HG03439 (cell line): ENCODE measurements around the gene SLC4A4.

Source experiments
- ATAC-seq: cut with Tn5 transposase; IDR thresholded peaks from one replicate; pipeline ENCODE4 v1.9.1; 2021; ENCODE audit warnings: mild to moderate bottlenecking, moderate library complexity; ENCODE audit not compliant: unreplicated experiment

SLC4A4 gene

DNA sequence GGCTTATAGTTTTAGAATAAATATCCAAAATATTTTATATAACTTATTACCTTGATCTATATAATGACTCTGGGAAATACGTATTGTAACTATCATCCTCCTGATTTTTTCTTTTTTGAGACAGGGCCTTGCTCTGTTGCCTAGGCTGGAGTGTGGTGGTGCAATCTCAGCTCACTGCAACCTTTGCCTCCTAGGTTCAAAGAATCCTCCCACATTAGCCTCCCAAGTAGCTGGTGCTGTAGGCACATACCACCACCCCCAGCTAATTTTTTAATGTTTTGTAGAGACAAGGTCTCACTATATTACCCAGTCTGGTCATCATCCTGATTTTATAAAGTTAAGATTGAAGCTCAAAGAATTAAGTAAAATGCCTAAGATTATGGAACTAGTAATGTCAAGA, 193.6 kb downstream of the SLC4A4 start:
- no peak for ATAC-seq

DNA sequence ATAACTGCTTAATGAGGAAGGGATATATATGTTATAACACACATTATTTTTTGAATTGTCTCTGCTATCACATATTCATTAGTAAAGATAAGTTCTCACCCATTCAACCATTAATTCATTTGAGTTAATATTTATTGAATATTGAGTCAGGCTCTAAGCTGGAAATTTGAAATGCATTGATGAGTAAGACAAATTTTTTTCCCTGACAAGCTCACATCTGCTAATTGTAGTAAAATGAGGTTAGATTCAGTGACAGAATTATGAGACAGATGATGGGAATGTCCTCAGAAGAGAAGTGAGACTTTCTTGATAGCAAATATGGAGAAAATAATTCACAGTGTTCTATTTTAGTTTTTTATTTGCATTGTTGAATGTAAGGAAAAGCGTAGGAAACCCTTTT, 194.3 kb downstream of the SLC4A4 start:
- no peak for ATAC-seq

DNA sequence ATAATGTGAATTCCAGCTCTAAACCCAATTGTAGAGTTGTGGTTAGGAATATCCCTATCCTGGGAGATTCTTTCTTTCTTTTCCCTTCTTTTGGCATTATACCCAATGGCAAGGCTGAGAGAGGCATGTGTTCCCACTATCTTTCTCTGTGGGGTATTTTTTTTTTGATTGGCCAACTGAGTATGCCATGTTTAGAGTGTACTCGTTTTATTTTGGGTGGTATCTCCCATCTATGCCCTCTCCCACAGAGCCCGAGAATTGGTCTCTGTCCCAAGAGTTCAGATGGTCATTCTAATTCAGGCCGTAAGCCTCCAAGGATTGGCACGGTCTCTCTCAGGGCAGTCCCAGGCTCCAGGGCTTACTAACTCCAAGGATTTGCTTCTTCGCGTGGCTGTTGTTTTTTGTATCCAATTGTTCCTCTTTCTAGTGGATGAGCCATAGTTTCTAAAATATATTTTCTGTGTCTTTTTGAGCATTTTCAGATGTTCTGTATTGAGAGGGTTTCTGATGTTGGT, 198.8 kb downstream of the SLC4A4 start:
- no peak for ATAC-seq

DNA sequence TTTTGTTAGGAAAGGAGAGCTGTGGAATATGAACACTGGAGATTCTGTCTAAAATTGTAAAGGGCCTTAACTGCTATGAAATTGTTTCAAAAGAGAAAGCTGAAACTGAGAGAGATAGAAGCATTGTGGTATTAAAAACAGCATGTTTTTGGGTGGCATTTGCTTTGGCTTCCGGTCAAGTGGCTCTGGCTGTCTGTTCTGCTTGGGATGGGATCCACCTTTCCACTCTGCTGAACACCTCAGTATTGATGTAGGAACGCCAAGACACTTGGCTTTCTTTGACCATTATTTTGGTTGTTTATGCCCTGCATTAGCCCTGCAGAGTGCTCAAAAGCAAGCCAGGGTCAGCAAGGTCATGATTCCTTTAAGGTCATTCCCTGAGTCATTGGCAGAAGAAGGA, 199.7 kb downstream of the SLC4A4 start:
- no peak for ATAC-seq

DNA sequence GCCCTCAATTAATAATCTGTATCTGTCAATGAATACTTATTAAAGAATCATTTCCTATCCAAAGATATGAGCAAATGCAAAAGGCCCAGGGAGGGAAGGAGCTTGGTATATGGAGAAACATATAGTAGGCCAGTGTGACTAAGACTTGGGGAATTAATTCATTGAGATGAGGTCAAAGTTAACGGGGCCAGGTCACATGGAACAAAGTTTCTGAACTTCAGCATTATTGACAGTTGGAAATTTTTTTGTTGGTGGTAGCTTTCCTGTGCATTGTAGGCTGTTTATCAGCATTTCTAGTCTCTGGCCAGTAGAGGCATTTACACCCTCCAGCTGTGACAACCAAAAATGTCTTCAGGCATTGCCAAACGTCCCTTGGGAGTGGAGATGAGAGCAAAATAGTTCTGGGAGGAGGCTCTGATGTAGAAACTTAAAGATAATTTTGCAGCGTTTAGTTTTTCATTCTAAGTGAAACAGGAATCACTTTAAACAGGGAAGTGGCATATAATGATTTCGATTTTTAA, 202.0 kb downstream of the SLC4A4 start:
- no peak for ATAC-seq

DNA sequence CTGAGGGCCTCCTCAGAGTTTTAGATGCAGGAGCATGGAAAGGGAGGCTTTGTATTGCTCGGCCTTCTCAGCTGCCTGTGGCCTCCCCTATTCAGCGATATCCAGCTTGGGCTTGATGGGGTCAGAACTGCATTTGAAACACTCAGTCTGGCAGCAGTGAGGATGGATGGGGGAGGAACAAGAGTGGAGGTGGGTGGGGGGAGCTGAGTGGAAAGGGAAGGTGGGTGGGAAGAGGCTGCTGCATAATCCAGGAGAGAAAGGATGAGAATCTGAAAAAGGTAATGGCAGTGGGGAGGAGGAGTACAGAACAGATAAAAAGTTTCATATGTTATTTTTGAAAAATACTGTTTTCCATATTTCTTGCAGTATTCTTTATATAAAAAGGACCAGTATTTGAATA, 202.7 kb downstream of the SLC4A4 start:
- ATAC-seq: no peak

DNA sequence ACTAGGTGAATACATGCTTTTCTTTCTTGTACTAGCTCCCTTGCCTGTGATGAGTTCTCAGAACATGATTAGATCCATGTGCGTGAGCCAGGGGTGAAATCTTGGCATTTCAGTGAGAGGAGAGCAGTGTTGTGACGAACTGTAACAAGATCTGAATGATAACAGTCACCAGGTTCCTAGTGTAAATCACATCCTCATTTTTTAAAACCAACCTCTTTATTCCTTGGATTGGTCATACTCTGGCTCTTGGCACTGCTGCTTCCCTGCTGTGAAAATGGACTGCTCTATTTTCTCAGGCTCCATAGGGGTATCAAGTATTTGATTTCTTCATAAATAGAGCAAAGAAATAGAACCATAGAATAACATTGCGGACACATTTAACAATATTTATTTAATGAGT, 206.3 kb downstream of the SLC4A4 start:
- no peak for ATAC-seq

DNA sequence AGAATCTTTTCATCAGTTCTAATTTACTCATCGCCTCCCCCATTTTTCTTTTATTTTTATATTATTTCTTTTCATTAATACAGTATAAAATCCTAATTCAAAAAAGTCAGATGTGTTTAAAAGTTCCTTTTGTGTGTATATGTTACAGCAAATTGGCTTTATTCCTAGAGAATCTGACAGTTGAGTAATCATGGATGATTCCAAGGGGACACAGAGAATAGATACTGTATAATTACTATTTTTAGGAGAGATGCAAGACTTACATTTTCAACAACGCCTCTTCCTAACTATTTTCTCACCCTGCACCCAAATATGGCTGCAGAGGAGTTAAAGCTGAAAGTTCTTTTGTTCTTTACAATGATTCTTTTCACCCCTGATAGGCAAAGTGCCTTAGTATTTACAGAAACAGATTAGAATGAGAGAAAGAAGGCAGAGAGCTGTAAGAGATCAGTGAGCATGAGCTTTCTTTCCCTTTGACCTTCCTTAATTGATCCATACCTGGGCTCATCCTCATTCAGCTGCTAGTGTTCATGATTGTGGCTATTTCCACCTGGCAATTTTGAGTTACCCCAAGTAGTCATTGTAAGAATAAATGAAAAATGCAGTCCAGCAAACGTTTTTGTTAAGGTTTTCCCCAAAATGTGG, 210.8 kb downstream of the SLC4A4 start:
- ATAC-seq: no peak

DNA sequence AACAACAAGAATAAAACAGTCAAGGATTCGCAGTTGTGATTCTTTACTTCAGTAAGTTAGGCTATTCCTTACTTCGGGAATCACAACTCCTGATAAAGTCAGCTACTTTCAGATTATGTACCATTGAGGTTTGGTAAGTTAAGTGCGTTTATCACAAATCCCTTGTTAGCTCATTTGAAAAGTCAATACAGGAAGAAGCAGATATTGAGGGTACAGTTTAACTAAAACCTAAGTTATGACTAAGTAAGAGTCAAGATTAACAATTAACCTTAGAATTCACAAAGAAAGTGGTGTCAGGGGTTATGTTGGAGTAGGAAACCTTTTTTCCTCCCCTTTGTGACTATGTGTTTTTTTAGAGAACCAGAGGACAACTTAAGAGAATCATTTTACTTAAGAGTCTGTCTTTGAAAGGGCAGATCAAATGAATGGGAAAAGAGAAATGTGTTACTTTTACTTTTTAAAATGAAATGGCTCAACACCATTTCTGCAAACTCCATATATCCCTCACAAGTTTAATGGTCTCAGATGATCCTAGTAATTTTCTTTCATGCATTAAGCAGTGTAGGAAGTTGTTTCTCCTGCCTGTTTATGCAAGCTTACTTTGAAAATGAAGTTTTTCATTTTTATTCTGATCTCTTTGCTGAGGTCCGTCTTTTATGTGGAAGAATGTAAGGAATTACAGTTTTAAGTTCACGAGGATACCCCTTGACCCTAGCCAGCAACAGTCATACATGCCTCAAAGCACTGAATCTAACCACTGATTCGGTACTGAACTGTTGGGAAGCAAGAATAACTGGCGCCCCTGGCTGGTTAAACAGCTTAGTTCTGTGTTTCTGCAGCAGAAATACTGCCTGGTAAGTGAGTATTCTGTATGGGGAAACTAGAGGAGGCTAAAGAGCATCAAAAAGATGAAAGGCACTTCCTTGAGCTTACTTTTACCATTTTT, 211.7 kb downstream of the SLC4A4 start:
- ATAC-seq: no peak

DNA sequence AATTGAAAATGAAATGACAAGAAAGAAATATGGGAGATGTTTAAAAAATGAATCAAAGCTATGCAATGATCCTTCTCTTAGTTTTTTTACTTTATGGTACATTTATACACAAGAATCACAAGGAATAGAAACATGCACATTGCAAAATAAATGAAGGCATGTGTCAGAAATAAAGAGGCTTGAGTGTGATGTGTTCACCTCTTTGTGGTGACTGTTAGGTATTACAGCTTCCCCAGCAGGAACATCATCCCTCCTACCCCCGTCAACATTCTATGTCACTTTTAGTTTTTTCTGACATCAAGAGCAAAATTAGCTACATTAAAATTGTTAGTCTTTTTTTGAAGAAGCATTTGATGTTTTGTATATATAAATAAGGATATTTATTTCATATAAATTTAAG, 214.8 kb downstream of the SLC4A4 start:
- no peak for ATAC-seq

DNA sequence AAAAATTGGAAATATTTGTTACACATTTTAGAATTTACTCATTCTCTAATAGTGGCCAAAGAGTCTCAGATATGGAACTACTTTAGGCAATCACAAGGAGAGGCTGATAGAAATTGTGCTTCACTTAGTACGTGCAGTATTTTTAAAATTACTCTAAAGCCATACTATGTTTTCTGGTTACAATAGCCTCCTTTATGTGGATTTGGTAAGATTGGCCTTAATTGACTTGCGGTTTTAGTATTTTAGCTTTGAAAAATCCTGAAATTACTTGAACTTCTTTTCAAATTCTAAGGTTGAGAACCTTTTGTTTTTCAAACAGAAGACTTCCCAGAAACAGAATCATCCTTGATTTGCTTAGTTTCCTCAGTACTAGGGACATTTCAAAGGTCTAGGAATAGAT, 215.2 kb downstream of the SLC4A4 start:
- ATAC-seq: no peak

DNA sequence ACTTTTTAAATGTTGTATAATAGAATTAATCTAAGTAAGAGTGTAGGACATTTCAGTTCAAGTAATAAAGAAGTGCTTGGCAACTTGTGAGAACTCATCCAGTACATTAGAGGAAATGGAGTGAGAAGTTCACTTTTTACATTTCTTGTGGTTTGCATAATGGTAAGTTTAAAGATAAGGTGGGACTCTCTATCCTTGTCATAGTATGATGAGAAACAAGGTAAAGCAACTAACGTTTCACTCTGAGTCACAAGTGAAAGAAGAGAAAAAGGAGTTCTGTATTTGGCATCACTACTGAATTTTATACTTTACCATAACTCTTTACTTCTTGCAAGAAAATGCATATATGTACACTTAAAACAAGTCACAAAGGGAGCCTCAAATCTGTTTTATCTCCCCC, 219.4 kb downstream of the SLC4A4 start:
- peak; percentile 86 for ATAC-seq

DNA sequence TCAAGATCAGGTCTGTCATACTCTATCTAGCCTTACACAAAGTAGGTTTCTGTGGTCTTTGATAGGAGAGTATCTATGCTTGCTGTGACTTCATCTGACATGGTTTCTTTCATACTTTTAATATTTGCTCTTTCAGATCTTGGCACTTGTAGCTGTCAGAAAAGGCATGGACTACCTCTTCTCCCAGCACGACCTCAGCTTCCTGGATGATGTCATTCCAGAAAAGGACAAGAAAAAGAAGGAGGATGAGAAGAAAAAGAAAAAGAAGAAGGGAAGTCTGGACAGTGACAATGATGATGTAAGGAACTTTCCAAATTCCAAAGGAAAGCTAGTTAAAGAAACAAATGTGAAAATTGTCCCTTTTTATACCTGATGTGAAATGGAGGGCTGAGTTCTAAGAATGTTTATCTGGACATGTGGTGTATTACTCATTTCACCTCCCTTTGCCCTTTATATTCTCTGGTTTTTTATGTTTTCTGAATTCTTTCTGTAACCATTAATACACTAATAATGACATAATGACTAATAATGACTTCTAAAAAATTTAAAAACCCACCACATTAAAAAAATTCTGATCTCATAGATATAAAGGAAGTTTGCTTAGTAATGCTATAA, 221.2 kb downstream of the SLC4A4 start:
- no peak for ATAC-seq

DNA sequence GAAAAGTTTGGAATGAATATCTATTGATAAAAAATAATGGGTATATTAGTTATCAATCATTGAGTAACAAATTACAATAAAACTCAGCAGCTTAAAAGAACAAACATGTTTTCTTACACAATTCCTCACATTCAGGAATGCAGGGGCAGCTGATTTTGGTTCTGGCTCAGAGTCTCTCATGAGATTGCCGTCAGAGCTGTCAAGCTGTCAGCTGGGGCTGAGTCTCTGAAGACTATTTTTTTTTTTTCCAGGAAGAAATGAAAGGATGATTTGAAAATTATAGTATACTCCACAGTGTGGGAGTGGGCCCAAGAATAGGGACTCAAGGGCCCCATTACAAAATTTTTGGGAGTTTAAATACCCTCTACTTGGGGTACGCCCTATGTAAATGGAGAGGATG, 226.0 kb downstream of the SLC4A4 start:
- ATAC-seq: no peak

DNA sequence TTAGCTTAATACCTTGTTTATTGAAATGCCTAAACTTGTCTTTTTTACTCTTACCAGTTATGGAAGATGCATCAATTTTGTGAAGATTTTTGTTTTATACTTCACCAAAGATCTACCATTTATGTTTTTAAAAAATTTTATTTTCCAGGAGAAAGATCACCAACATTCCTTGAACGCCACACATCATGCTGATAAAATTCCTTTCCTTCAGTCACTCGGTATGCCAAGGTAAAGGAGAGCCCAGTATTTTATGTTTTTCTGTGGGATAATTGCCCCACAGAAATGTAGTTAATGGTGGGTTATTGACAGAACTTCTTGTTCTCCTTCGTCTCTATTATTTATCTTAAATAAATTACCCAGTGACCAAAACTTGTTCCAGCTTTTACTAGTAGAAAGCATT, 228.0 kb downstream of the SLC4A4 start:
- ATAC-seq: no peak

DNA sequence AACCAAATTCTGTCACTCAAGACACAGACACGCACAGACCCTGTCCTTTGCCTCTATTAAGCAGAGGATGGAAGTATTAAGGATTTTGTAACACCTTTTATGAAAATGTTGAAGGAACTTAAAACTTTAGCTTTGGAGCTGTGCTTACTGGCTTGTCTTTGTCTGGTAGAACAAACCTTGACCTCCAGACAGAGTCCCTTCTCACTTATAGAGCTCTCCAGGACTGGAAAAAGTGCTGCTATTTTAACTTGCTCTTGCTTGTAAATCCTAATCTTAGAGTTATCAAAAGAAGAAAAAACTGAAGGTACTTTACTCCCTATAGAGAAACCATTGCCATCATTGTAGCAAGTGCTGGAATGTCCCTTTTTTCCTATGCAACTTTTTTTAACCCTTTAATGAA, 229.3 kb downstream of the SLC4A4 start:
- no peak for ATAC-seq

DNA sequence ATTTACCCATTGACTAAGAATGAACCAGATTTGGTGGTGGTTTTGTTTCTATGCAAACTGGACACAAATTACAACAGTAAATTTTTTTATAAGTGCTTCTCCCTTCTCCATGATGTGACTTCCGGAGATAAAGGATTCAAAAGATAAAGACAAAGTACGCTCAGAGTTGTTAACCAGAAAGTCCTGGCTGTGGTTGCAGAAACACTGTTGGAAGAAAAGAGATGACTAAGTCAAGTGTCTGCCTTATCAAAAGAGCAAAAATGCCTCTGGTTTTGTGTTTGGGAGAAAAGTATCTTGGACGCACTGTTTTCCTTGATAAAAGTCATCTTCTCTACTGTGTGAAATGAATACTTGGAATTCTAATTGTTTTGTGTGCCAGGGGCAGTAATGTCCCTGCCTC, 231.7 kb downstream of the SLC4A4 start:
- ATAC-seq: no peak

DNA sequence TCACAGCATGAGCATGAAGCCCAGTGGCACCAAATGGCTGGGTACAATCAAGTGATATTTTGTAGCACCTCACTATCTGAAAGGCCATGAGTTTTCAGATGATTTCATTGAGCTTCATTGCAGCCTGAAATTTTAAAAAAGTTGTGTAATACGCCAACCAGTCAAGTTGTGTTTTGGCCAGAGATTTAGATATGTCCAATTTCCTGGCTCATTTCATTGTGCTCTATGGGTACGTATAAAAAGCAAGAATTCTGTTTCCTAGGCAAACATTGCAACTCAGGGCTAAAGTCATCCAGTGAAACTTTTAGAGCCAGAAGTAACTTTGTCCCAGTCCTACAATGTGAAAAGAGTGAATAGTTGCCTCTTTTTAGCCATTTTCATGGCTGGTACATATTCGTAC, 232.5 kb downstream of the SLC4A4 start:
- ATAC-seq: no peak

DNA sequence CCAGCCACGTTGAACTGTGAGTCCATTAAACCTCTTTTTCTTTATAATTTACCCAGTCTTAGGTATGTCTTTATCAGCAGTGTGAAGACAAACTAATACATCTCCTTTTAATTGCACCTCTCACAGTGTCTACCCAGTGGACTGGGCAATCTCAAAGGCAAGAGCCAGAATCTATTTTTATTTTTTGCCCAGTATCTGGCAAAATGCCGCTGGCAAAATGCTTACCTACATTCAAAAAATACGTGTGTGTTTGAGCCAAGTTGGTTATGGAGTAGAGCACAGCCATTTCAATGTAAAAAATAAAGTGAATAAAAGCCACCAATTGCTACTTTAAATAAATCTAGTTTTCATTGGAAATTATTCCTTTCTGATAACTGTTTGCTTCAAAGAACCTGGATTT, 245.2 kb downstream of the SLC4A4 start:
- ATAC-seq: no peak

DNA sequence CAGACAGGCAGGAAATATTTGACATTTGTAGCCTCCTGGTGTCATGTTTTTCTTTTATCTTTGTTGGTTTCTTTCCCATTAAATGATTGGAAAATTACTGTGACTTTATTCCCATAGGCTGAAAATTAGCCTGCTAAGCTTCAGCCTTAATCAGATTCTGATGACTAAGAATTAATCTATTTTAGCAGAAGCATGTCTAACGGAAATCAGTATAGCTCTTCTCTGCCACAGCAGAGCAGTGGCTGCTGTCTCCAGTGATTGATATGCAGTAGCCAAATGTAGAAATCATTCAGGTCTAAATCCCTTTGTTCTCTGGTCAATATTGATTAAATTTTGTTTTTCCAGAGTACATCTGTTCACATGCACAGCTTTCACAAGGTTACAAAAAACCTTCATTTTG, 245.8 kb downstream of the SLC4A4 start:
- ATAC-seq: no peak

DNA sequence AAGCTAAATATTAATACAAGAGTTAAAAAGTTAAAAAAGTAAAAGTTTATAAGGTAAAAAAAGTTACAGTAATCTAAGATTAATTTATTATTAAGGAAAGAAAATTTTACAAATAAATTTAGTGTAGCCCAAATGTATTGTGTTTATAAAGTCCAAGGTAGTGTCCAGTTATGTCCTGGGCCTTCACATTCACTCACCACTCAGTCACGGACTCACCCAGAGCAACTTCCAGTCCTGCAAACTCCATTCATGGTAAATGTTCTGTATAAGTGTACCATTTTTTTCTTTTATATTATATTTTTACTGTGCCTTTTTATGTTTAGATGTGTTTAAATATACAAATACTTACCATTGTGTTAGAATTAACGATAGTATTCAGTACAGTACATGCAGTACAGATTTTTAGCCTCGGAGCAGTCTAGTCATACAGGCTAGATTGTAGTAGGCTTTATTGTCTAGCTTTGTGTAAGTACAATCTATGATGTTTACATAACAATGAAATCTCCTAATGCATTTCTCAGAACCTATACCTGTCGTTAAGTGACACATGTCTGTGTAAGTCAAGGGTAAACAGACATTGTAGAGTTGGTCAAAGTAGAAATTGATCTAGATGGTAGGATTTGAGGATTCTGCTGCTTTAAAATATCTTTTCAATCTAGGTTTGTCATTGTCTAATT, 247.4 kb downstream of the SLC4A4 start:
- ATAC-seq: no peak
